AG08395 (cell line): ENCODE measurements around the gene NXPH2.

ENCODE experiments used
- DNase-seq: peaks from one replicate; pipeline ENCODE4 v3.0.0; 2012; ENCODE audit warnings: mixed read lengths, low spot score

The NXPH2 gene

GRCh38 chr2:138779781-138780445 lies at the start of gene NXPH2:
NXPH2 (minus strand) TSS chr2:138780390; CDS start chr2:138780241, 149 bp downstream.
- no peak for DNase-seq

- DNase-seq, result no peak
These were observed 49.2 kb upstream of the NXPH2 start for GRCh38 chr2:138829326-138829919.

- DNase-seq, result peak; percentile 58
These were observed 47.4 kb upstream of the NXPH2 start for GRCh38 chr2:138827426-138828054.

GRCh38 chr2:138823666-138824065 lies 43.5 kb upstream of the NXPH2 start:
- no peak for DNase-seq

GRCh38 chr2:138819964-138820363 lies 39.8 kb upstream of the NXPH2 start:
- no peak for DNase-seq

GRCh38 chr2:138818556-138818955 lies 38.4 kb upstream of the NXPH2 start:
- no peak for DNase-seq

GRCh38 chr2:138814123-138814898 lies 34.1 kb upstream of the NXPH2 start:
- DNase-seq, result no peak

- no peak for DNase-seq
These were observed 31.2 kb upstream of the NXPH2 start for GRCh38 chr2:138811431-138811830.

- DNase-seq, result no peak
These were observed 14.5 kb upstream of the NXPH2 start for GRCh38 chr2:138794724-138795123.

GRCh38 chr2:138787053-138787666 lies 7.0 kb upstream of the NXPH2 start:
- DNase-seq, result peak; percentile 26

- DNase-seq, result no peak
These were observed 2.2 kb upstream of the NXPH2 start for GRCh38 chr2:138782383-138782782.

GRCh38 chr2:138780908-138781307 lies 718 bp upstream of the NXPH2 start:
- no peak for DNase-seq

- no peak for DNase-seq
These were observed 273 bp upstream of the NXPH2 start for GRCh38 chr2:138780446-138780880.

- DNase-seq, result no peak
These were observed 797 bp downstream of the NXPH2 start for GRCh38 chr2:138779406-138779780.

- DNase-seq, result no peak
These were observed 2.2 kb downstream of the NXPH2 start for GRCh38 chr2:138777996-138778395.

- no peak for DNase-seq
These were observed 4.5 kb downstream of the NXPH2 start for GRCh38 chr2:138775736-138776135.

GRCh38 chr2:138771534-138771933 lies 8.7 kb downstream of the NXPH2 start:
- DNase-seq, result no peak

GRCh38 chr2:138767101-138767500 lies 13.1 kb downstream of the NXPH2 start:
- no peak for DNase-seq

GRCh38 chr2:138766464-138766863 lies 13.7 kb downstream of the NXPH2 start:
- no peak for DNase-seq

- DNase-seq, result no peak
These were observed 16.2 kb downstream of the NXPH2 start for GRCh38 chr2:138763971-138764370.

- DNase-seq, result no peak
These were observed 17.7 kb downstream of the NXPH2 start for GRCh38 chr2:138762533-138762932.

GRCh38 chr2:138760676-138761075 lies 19.5 kb downstream of the NXPH2 start:
- DNase-seq, result no peak
